Measurements from ENCODE around the gene LDB3. TPM values are rescaled to one million over a fixed set of nuclear protein-coding genes. Genes with fewer than 3 reads are reported as not detected.
A peak's percentile ranks its signal among the peaks of the same experiment; 100 is the strongest.

Gene LDB3
- total and polyA plus RNA-seq, 2 of the 4 experiments (the other 2 are of a cell fraction): 0.36 to 2.6 TPM

GRCh38 chr10:86630079-86630478 lies 38.2 kb upstream of the LDB3 start:
- Histone ChIP-seq H3K18ac (ENCODE audit: low read depth, low read length) (no peak overlapping the region), H3K27ac (ENCODE audit: insufficient read depth, low read length) (no peak overlapping the region), H3K14ac (replicated peaks; ENCODE audit: low read depth, low read length) (no peak overlapping the region), H3K79me1 (ENCODE audit: low read depth in 1 of 2, low read length in 2 of 2) (no peaks in the 10 kb centered on the region), H3K27me3 (ENCODE audit: control insufficient read depth, insufficient read depth, low read length) (no peaks in the 10 kb centered on the region; the same call in none of the 2 replicates), H2AFZ (replicated peaks; ENCODE audit: low read length, poor library complexity) (no peak overlapping the region), H2BK20ac (ENCODE audit: low read depth, low read length) (no peak overlapping the region), H2BK15ac (ENCODE audit: low read depth, low read length) (no peak overlapping the region), H3K56ac (ENCODE audit: extremely low read depth, insufficient read depth, low read length) (no peak overlapping the region), H2AK5ac (ENCODE audit: low read depth, low read length) (no peak overlapping the region), H4K20me1 (ENCODE audit: insufficient read depth, low read length) (no peaks in the 10 kb centered on the region), H4K91ac (ENCODE audit: insufficient read depth, low read depth, low read length) (no peak overlapping the region), H4K5ac (ENCODE audit: low read depth, low read length) (no peak overlapping the region), H3K23ac (ENCODE audit: low read depth, low read length) (no peak overlapping the region), H3K4me2 (ENCODE audit: low read depth, low read length) (no peak overlapping the region), H3K36me3 (ENCODE audit: control insufficient read depth, insufficient read depth, low read length) (no peaks in the 10 kb centered on the region), H2BK5ac (ENCODE audit: low read depth, low read length, poor library complexity, severe bottlenecking) (no peak overlapping the region), H3K4me3 (ENCODE audit: insufficient read depth, low read depth, low read length) (no peak overlapping the region), H3K9me1 (ENCODE audit: insufficient read depth, low read length) (no peaks in the 10 kb centered on the region; the same call in 1 of the 2 replicates), H2BK120ac (ENCODE audit: low read depth, low read length) (no peak overlapping the region), H3K4me1 (ENCODE audit: control insufficient read depth, insufficient read depth, low read length) (peaks cover 8% of the 10 kb centered on the region; the same call in 1 of the 2 replicates), H3K4ac (ENCODE audit: low read depth, low read length) (no peak overlapping the region), H3K9ac (ENCODE audit: low read depth, low read length) (no peak overlapping the region), H4K8ac (ENCODE audit: low read depth in 2 of 2, low read length in 2 of 2) (no peak overlapping the region), H2AK9ac (replicated peaks; ENCODE audit: low read depth, low read length, poor library complexity) (no peak overlapping the region), H3K9me3 (ENCODE audit: control insufficient read depth, insufficient read depth, low read length) (no peaks in the 10 kb centered on the region)
- DNase-seq (peak; percentile 50), ATAC-seq (ENCODE audit: low read depth) (peak; percentile 45; the same call in 1 of the 2 replicates)
- WGBS, 2 experiments (ENCODE audit: extremely low coverage in 2 of 2, insufficient read length in 1 of 2): no CpG with 5 or more reads among the region's 2 CpGs
- ChIA-PET POLR2A (ENCODE audit: unreplicated experiment) (no interaction called here), CTCF (no interaction called here)
- in situ Hi-C loops (cut with MboI; ENCODE audit: low sequenced_read_pairs) (no loop called here), dilution Hi-C loops (cut with HindIII; ENCODE audit: low sequenced_read_pairs, unreplicated experiment) (no loop called here), intact Hi-C loops (cut with micrococcal nuclease) (no loop called here)
- TF ChIP-seq MXI1 (IDR thresholded peaks at IDR 0.05; ENCODE audit: borderline replicate concordance, low read depth, low read length): no peak
- no peak for TF ChIP-seq MAFK (IDR thresholded peaks at IDR 0.05; ENCODE audit: low read depth, low read length)
- no peak for TF ChIP-seq CTCF (conservative IDR thresholded peaks at IDR 0.05; ENCODE audit: low read depth, low read length)
- TF ChIP-seq ELK1 (IDR thresholded peaks at IDR 0.05; ENCODE audit: borderline replicate concordance, low read depth, low read length): no peak
- TF ChIP-seq POLR2A (IDR thresholded peaks at IDR 0.05; ENCODE audit: low read depth, low read length): no peak
- TF ChIP-seq RAD21 (IDR thresholded peaks at IDR 0.05; ENCODE audit: low read length): no peak
- TF ChIP-seq NFE2L2 (IDR thresholded peaks at IDR 0.05; ENCODE audit: low read depth, low read length): no peak
- TF ChIP-seq FOS (IDR thresholded peaks at IDR 0.05; ENCODE audit: low read depth, low read length): no peak
- TF ChIP-seq MAZ (IDR thresholded peaks at IDR 0.05; ENCODE audit: borderline replicate concordance, low read depth, low read length): no peak
- no TSS peak for BruUV-seq (replicated peaks)

All from IMR-90 (cell line).